Mesothelial cell of epicardium (in vitro differentiated cells): ENCODE data around the gene PTPRN2. TPM values are rescaled to one million over a fixed set of nuclear protein-coding genes. Genes with fewer than 3 reads are reported as not detected.

Source experiments
- DNase-seq, 2 experiments: peaks; one replicate each; pipeline ENCODE4 v3.0.0; 2021; ENCODE audit warnings: low spot score in 2 of 2; ENCODE audit not compliant: unreplicated experiment in 2 of 2
- H3K27ac Mint-ChIP-seq: 2 replicates; pipeline ENCODE4 v1.8.0; 2021; ENCODE audit warnings: mixed read lengths
- H3K27me3 Mint-ChIP-seq: 2 replicates; pipeline ENCODE4 v1.8.0; 2021; ENCODE audit warnings: low read depth, mixed read lengths
- H3K36me3 Mint-ChIP-seq: 2 replicates; pipeline ENCODE4 v1.8.0; 2021; ENCODE audit warnings: mixed read lengths
- H3K4me1 Mint-ChIP-seq: 2 replicates; pipeline ENCODE4 v1.8.0; 2021; ENCODE audit warnings: mixed read lengths
- H3K4me3 Mint-ChIP-seq: 2 replicates; pipeline ENCODE4 v1.8.0; 2021; ENCODE audit warnings: mild to moderate bottlenecking, moderate library complexity, mixed read lengths
- H3K9me3 Mint-ChIP-seq: 2 replicates; pipeline ENCODE4 v1.8.0; 2021; ENCODE audit warnings: mixed read lengths
- total RNA-seq: library from RNA; stranded (reverse); gene quantifications from 3 replicates; pipeline ENCODE4 v1.2.1, GENCODE V29; 2021
- TF ChIP-seq, protein P1 (sequence below): fragments of 200-600 bp; sonication (generic); IDR thresholded peaks from one replicate; pipeline ENCODE4 v1.5.0; 2021; ENCODE audit warnings: antibody characterized with exemption; ENCODE audit not compliant: unreplicated experiment

Gene PTPRN2
- total RNA-seq, 1 donor from 2014 or later, result 2.2 TPM

DNA sequence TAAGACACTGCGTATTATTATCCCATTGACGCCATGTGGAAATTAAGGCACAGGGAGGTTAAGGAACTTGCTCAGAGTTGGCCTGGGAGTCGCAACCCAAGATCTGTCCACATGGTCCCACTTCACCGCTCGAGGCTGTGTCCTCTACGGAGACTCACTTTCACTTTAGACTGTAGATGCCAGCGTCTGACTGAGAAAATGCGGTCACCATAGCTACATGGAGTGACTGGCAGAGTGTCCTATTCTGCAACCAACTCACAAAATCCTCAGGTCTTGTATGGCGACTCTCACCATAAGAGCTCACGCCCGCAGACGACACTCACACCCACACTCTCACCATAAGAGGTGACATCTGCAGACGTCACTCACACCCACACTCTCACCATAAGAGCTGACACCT, 257.9 kb downstream of the PTPRN2 start:
- peaks cover 3% of the 10 kb centered on the region for H3K27me3 Mint-ChIP-seq
- TF ChIP-seq, protein P1, sequence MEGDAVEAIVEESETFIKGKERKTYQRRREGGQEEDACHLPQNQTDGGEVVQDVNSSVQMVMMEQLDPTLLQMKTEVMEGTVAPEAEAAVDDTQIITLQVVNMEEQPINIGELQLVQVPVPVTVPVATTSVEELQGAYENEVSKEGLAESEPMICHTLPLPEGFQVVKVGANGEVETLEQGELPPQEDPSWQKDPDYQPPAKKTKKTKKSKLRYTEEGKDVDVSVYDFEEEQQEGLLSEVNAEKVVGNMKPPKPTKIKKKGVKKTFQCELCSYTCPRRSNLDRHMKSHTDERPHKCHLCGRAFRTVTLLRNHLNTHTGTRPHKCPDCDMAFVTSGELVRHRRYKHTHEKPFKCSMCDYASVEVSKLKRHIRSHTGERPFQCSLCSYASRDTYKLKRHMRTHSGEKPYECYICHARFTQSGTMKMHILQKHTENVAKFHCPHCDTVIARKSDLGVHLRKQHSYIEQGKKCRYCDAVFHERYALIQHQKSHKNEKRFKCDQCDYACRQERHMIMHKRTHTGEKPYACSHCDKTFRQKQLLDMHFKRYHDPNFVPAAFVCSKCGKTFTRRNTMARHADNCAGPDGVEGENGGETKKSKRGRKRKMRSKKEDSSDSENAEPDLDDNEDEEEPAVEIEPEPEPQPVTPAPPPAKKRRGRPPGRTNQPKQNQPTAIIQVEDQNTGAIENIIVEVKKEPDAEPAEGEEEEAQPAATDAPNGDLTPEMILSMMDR, result no peak
- no peak for DNase-seq

DNA sequence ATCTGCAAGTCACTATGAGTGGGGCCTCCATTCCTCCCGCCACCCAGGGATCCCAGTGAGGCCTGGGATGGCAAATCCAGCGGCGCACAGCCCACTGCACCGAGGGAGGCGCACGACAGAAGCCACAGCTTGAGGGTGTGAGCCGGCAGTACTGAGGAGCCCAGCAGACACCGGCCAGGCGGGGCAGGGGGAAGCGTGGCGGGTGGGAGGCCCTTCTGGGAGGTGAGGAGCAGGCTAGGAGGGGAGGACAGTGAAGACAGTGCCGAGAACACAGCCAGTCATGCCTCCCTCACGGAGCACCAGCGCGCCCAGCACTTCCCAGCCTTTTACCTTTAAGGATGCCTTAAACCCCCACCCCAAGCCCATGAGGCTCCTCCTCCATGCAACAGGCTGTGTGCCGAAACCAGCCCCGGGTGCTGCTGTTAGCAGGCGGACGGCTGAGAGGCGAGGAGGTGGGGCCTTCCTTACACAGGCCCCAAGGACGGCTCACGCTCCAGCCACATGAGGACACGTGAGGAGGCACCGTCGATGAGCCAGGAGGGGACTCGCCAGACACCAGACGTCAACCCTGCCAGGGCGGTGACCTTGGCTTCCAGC, 258.5 kb downstream of the PTPRN2 start:
- no peaks in the 10 kb centered on the region for H3K4me1 Mint-ChIP-seq
- no peak for DNase-seq
- H3K27ac Mint-ChIP-seq, result no peak overlapping the region
- peaks cover 33% of the 10 kb centered on the region for H3K9me3 Mint-ChIP-seq
- H3K27me3 Mint-ChIP-seq, result peaks cover 3% of the 10 kb centered on the region
- H3K4me3 Mint-ChIP-seq, result no peak overlapping the region
- H3K36me3 Mint-ChIP-seq, result peaks cover 11% of the 10 kb centered on the region
- TF ChIP-seq, protein P1, result no peak

More for the DNA sequence above, 257.9 kb downstream of the PTPRN2 start:
- peaks cover 37% of the 10 kb centered on the region for H3K9me3 Mint-ChIP-seq
- H3K36me3 Mint-ChIP-seq, result peaks cover 11% of the 10 kb centered on the region
- no peaks in the 10 kb centered on the region for H3K4me1 Mint-ChIP-seq
- H3K4me3 Mint-ChIP-seq, result no peak overlapping the region
- no peak overlapping the region for H3K27ac Mint-ChIP-seq

- H3K36me3 Mint-ChIP-seq, result peaks cover 11% of the 10 kb centered on the region
- no peak for DNase-seq
- peaks cover 3% of the 10 kb centered on the region for H3K27me3 Mint-ChIP-seq
- H3K27ac Mint-ChIP-seq, result no peak overlapping the region
- peaks cover 30% of the 10 kb centered on the region for H3K9me3 Mint-ChIP-seq
- H3K4me3 Mint-ChIP-seq, result no peak overlapping the region
- no peaks in the 10 kb centered on the region for H3K4me1 Mint-ChIP-seq
- TF ChIP-seq, protein P1, result no peak
Measured at GRCh38 chr7:158328376-158329013, 259.1 kb downstream of the PTPRN2 start.

DNA sequence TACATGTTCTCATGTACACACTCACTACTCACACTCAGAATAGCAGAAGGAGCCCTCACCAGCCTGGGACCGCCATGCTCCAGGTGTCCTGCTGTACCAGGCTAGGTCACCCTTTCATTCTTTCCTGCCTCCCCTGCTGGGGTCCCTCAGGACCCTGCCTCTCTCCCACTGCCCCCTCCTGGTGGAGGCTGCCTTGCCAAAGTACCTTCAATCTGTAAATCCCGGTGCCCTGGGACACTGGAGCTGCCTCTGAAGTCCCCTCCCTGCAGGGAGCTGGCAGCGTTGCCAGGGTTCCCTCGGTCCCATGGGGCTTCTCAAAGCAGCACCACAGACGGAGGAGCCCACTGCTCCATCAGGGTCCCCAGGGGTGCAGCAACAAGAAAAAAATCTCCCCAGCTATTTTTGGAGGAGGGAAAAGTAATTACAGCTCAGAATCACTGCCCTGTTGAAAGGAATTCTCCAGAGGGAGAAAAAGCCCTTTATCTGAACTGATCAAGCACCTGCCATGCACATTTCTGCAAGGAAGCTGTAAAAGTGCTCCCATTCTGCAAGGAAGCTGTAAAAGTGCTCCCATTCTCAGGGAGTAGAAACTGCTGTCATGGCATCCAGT, 259.9 kb downstream of the PTPRN2 start:
- Mint-ChIP-seq H3K4me1 (no peaks in the 10 kb centered on the region), H3K27ac (no peak overlapping the region), H3K4me3 (no peak overlapping the region), H3K27me3 (peaks cover 3% of the 10 kb centered on the region), H3K9me3 (peaks cover 26% of the 10 kb centered on the region), H3K36me3 (peaks cover 11% of the 10 kb centered on the region)
- TF ChIP-seq, protein P1, result no peak
- DNase-seq, result no peak

DNA sequence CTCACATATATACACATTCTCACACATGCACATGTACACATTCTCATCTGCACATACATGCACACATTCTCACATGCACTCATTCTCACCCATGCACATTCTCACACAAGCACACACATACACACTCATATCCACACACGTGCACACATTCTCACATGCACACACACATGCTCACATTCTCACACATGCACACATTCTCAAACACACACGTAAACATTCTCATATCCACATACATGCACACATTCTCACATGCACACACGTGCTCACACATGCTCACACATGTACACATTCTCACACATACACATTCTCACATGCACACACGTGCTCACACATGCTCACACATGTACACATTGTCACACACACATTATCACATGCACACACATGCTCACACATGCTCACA, 260.6 kb downstream of the PTPRN2 start:
- H3K4me1 Mint-ChIP-seq, result no peaks in the 10 kb centered on the region
- H3K36me3 Mint-ChIP-seq, result peaks cover 5% of the 10 kb centered on the region
- H3K4me3 Mint-ChIP-seq, result no peak overlapping the region
- TF ChIP-seq, protein P1, result no peak
- peaks cover 3% of the 10 kb centered on the region for H3K27me3 Mint-ChIP-seq
- DNase-seq, result no peak
- peaks cover 19% of the 10 kb centered on the region for H3K9me3 Mint-ChIP-seq
- H3K27ac Mint-ChIP-seq, result no peak overlapping the region
